Right cardiac atrium (tissue), 5 donors: ENCODE data around the gene CHST11. TPM values are rescaled to one million over a fixed set of nuclear protein-coding genes. Genes with fewer than 3 reads are reported as not detected.

Experiments used
- ATAC-seq, 2 donors: fragments of 200-7000 bp; cut with Tn5 transposase; one replicate each; pipeline versions ENCODE4 v1.8.0 to v1.9.1; 2020; ENCODE audit warnings: moderate library complexity in 2 of 2, mild to moderate bottlenecking in 1 of 2
- DNase-seq, 3 donors: peaks; one replicate each; pipeline ENCODE4 v3.0.0-alpha.2; 2020
- H3K27ac ChIP-seq: one replicate; pipeline ENCODE4 v1.5.1; 2013; ENCODE audit warnings: mild to moderate bottlenecking, low read length, control low read depth, moderate library complexity
- H3K27me3 ChIP-seq: one replicate; pipeline ENCODE4 v1.6.1; 2013; ENCODE audit not compliant: control insufficient read depth, insufficient read depth
- H3K4me1 ChIP-seq: one replicate; pipeline ENCODE4 v1.6.1; 2013; ENCODE audit warnings: low read length; ENCODE audit not compliant: control insufficient read depth, insufficient read depth
- H3K4me3 ChIP-seq: one replicate; pipeline ENCODE4 v1.5.1; 2013; ENCODE audit warnings: low read length, control low read depth
- H3K9me3 ChIP-seq: one replicate; pipeline ENCODE4 v1.6.1; 2013; ENCODE audit warnings: low read length; ENCODE audit not compliant: control insufficient read depth
- WGBS: extraction: QIAGEN DNeasy Blood & Tissue Kit; methylation state at CpG from one replicate; pipeline ENCODE4 v1.1.7; 2013; 5-methylcytosine and 5-hydroxymethylcytosine counted together
- intact Hi-C, 4 donors: fragments of 100-400 bp; cut with DNase I; formaldehyde crosslinking; loops; one replicate each; pipeline versions ENCODE4 v1.11.0 to v1.14.0; 2022 to 2023
- polyA plus RNA-seq: library from polyadenylated mRNA; stranded (reverse); fragments of 200-250 nt; gene quantifications from one replicate; pipeline ENCODE4 v1.2.3, GENCODE V29; 2013
- total RNA-seq, 4 donors: library from RNA; stranded (reverse); fragmentation: NEBNext Ultra II Directional; extraction: Animal tissue kit (Norgen Biotek cat#: 25700); gene quantifications; one replicate each; pipeline ENCODE4 v1.2.1, GENCODE V29; 2021
- donor health status: healthy with polysubstance abuse.
- donor health status: DM: no; HTN: yes; CAD: no.
- donor health status: DM: no; HTN: no; CAD: no.
- donor health status: DM: no; HTN: yes; CAD: no; lungs with severe emphysema.
- donor health status: DM: yes; HTN: yes; CAD: no.

CHST11 gene
- total and polyA plus RNA-seq, 5 donors, result 3.1 to 11.8 (median 9.9) TPM

DNA sequence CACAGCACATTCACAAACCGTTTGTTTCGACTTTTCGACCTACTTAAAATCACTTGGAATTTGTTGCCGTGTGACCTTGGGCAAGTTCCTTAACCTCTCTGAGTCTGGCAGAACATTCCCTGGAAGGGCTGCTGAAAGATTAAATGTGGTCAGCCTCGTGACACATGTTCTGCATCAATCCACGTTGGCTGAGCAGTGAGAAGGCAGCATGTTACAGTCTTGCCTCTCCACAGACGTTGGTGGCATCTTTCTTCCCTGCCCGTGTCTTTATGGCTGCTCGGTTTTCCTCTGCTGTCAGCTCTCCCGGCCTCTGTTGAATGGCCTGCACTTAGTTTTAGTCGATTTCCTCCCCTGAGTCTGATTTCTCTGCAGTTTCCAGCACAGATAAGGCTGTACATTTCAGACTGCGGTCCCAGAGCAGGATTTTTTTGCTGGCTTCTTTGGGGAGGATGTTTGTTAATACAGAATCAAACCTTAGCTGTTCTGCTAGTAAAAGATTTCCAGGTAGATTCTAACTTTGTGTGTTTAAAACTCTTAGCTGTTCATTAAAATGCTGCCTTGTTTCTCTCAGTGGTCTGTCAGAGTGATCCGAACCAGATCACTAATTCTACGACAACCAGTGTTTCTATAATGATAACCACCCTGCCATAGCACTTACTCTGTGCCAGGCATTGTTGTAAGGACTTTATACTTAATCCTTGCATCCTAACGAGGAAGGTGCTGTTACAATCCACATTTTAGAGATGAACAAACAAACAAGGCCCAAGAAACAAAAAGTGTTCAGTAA lies 217.1 kb downstream of the CHST11 start:
- Histone ChIP-seq H3K4me3 (no peak overlapping the region), H3K9me3 (no peaks in the 10 kb centered on the region), H3K4me1 (peaks cover 27% of the 10 kb centered on the region), H3K27ac (peak overlapping the region; percentile 25), H3K27me3 (no peaks in the 10 kb centered on the region)
- DNase-seq (no peak), ATAC-seq (peak in 1 of 2 donors; percentile 7)
- intact Hi-C loops, result loop anchor here in 1 of 4 donors (5.0 to 10.0 kb wide), 2 partner anchors 201 to 217 kb away; partner anchors contain the start of gene CHST11
- 39% methylated on average over 15 of the region's 15 CpGs for WGBS

GRCh38 chr12:104676636-104677035 lies 219.9 kb downstream of the CHST11 start:
- WGBS, result 75% methylated on average over 8 of the region's 8 CpGs
- Histone ChIP-seq H3K27me3 (no peaks in the 10 kb centered on the region), H3K4me3 (no peak overlapping the region), H3K9me3 (no peaks in the 10 kb centered on the region), H3K4me1 (peaks cover 13% of the 10 kb centered on the region), H3K27ac (no peak overlapping the region)
- intact Hi-C loops, result loop anchor here in 1 of 4 donors (10.0 kb wide), 1 partner anchor 198 kb away; no protein-coding TSS in a partner anchor
- ATAC-seq (no peak), DNase-seq (no peak)

DNA sequence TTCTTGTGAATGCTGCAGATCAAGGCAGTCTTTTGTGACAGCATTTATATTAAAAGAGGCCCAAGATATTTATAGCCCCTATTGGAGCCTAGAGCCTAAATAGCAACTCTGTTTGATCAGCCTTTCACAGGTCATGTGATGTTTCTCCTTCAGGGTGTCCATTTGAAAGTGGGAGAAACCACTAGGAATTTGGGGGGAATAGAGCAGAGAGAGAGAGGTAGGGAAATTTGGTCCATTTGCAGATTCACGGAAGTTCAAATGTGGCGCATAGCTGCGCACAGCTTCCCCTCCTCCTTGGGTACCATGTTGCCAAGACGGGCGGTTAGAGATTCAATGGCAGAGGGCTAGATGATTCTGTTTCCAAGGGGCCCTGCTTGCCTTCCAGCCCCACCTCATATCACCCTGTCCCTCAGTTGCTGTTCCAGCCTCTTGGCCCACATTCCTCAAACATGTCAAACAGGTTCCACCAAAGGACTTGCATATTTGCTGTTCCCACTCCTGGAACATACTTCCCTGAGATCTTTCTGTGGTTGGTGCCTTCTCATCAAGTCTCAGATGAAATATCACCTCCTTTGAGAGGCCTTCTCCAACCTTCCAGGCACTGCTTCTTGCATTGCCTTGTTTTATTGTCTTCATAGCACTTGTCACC lies 220.8 kb downstream of the CHST11 start:
- Histone ChIP-seq H3K4me1 (peaks cover 6% of the 10 kb centered on the region), H3K4me3 (no peak overlapping the region), H3K27me3 (no peaks in the 10 kb centered on the region), H3K27ac (no peak overlapping the region), H3K9me3 (no peaks in the 10 kb centered on the region)
- intact Hi-C loops, result loop anchor here in 1 of 4 donors (10.0 kb wide), 1 partner anchor 197 kb away; no protein-coding TSS in a partner anchor
- ATAC-seq (no peak), DNase-seq (no peak)
- WGBS, result 91% methylated on average over 5 of the region's 5 CpGs

GRCh38 chr12:104680070-104680469 lies 223.3 kb downstream of the CHST11 start:
- DNase-seq (peak in 1 of 3 donors; percentile 24), ATAC-seq (no peak)
- Histone ChIP-seq H3K4me3 (no peak overlapping the region), H3K9me3 (no peaks in the 10 kb centered on the region), H3K27me3 (no peaks in the 10 kb centered on the region), H3K4me1 (peaks cover 3% of the 10 kb centered on the region), H3K27ac (no peak overlapping the region)
- 89% methylated on average over 3 of the region's 3 CpGs for WGBS
- intact Hi-C loops, result no loop called here

- no peaks in the 10 kb centered on the region for H3K27me3 ChIP-seq
- intact Hi-C loops, result no loop called here
- no peaks in the 10 kb centered on the region for H3K9me3 ChIP-seq
- ATAC-seq (no peak), DNase-seq (no peak)
- H3K4me1 ChIP-seq, result peaks cover 3% of the 10 kb centered on the region
- no peak overlapping the region for H3K4me3 ChIP-seq
- H3K27ac ChIP-seq, result no peak overlapping the region
- WGBS, result 77% methylated on average over 5 of the region's 5 CpGs
These were observed 223.7 kb downstream of the CHST11 start for GRCh38 chr12:104680491-104680890.

- intact Hi-C loops, result no loop called here
- DNase-seq (no peak), ATAC-seq (no peak)
- no peaks in the 10 kb centered on the region for H3K9me3 ChIP-seq
- no peak overlapping the region for H3K27ac ChIP-seq
- no peak overlapping the region for H3K4me3 ChIP-seq
- no peaks in the 10 kb centered on the region for H3K27me3 ChIP-seq
- peaks cover 3% of the 10 kb centered on the region for H3K4me1 ChIP-seq
- WGBS, result 58% methylated on average over 3 of the region's 3 CpGs
These were observed 224.4 kb downstream of the CHST11 start for GRCh38 chr12:104681012-104681690.

DNA sequence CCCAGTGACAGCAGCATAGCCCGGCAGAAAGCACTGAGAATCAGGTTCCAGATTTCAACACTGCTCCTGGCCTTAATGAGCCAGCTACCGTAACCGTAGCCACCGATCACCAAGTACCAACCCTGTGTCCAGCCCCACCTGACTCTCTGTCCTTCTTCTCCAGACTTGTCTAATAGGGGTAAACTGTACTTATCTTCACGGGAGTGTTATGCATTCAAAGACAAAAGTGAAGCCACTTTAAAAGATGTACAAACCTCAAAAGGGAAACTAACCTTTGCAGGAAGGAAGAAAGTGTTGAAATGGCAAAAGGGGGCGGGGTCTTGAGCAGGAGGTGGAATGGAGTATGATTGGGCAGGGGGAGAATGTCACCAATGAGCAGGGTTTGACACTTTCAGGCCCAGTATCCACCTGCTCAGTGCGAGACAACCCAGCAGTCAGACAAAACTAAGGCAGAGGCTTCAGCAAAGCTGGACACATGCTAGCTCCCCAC lies 226.1 kb downstream of the CHST11 start:
- Histone ChIP-seq H3K9me3 (no peaks in the 10 kb centered on the region), H3K4me1 (peaks cover 3% of the 10 kb centered on the region), H3K4me3 (no peak overlapping the region), H3K27ac (peak overlapping the region; percentile 9), H3K27me3 (no peaks in the 10 kb centered on the region)
- intact Hi-C loops, result no loop called here
- ATAC-seq (peak; percentile 19 to 52), DNase-seq (peak in 1 of 3 donors; percentile 47)
- WGBS, result 69% methylated on average over 7 of the region's 7 CpGs

DNA sequence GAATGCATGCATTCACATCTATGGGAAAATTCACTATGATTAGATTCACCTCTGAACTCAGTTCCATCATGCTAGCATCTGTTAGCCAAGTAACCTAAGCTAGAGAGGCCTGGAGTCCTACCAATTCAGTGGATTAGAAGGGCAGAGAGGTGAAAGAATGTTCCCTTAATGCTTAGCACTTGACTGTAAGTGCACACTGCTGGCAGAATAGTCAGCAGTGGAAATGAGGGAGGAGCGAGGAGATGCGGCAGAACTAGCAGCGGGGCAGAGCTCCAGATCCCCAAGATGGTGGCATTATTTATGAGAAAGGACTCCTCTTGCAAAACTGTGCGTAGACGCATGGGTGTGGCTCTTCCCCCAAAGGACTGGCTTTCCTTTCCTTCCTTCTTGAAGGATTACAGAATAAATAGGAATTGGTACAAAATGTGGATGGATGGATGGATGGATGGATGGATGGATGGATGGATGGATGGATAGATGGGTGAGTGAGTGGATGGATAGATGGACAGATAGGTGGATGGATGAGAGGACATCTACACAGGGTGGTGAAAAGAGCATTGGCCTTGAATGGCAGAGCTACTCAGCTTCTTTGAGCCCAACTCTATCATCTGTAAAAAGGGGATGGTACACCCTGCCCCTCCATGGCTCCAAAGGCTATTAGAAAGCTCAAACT lies 227.2 kb downstream of the CHST11 start:
- Histone ChIP-seq H3K27me3 (no peaks in the 10 kb centered on the region), H3K4me3 (no peak overlapping the region), H3K27ac (peak overlapping the region; percentile 63), H3K9me3 (no peaks in the 10 kb centered on the region), H3K4me1 (peaks cover 3% of the 10 kb centered on the region)
- WGBS, result 53% methylated on average over 5 of the region's 5 CpGs
- peak; percentile 75 to 80 for ATAC-seq
- DNase-seq, result peak in 1 of 3 donors; percentile 57
- intact Hi-C loops, result no loop called here

- Histone ChIP-seq H3K9me3 (no peaks in the 10 kb centered on the region), H3K4me1 (peaks cover 3% of the 10 kb centered on the region), H3K27ac (no peak overlapping the region), H3K4me3 (no peak overlapping the region), H3K27me3 (no peaks in the 10 kb centered on the region)
- DNase-seq (no peak), ATAC-seq (no peak)
- intact Hi-C loops, result no loop called here
- WGBS, result 88% methylated on average over 1 of the region's 1 CpG
These were observed 228.1 kb downstream of the CHST11 start for GRCh38 chr12:104684884-104685283.

DNA sequence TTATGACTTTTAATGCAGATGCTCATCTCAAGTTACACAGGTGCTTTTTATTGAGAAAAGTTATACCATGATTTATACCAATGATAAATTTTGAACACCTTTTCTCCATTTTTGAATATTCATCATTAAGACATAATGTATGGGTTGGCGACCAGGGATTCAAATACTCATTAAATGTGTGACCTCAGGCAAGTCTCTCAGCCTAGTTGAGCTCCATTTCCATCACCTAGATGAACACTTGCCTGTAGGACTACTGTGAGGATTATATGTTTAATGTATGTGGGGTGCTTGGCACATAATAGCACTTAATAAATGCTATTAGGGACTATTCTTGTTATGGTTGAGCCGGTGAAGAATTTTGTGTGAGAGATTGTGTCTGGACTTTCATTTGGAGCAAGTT lies 228.6 kb downstream of the CHST11 start:
- no peaks in the 10 kb centered on the region for H3K9me3 ChIP-seq
- peaks cover 3% of the 10 kb centered on the region for H3K4me1 ChIP-seq
- H3K27me3 ChIP-seq, result no peaks in the 10 kb centered on the region
- ATAC-seq, result no peak
- intact Hi-C loops, result no loop called here
- DNase-seq, result no peak
- no peak overlapping the region for H3K4me3 ChIP-seq
- no peak overlapping the region for H3K27ac ChIP-seq
- WGBS, result 78% methylated on average over 2 of the region's 2 CpGs
